ENCODE measurements around the gene PLCH2. TPM values are rescaled to one million over a fixed set of nuclear protein-coding genes. Genes with fewer than 3 reads are reported as not detected.
A peak's percentile ranks its signal among the peaks of the same experiment; 100 is the strongest.

PLCH2 gene
- total RNA-seq, 1 experiment from 2014 or later: 7.2 TPM

- Histone ChIP-seq H3K4me3 (ENCODE audit: low read length) (no peak overlapping the region), H3K79me2 (ENCODE audit: low read length) (no peaks in the 10 kb centered on the region), H3K36me3 (ENCODE audit: low read depth, low read length) (no peaks in the 10 kb centered on the region), H3K27ac (ENCODE audit: low read length) (no peak overlapping the region), H3K9ac (ENCODE audit: low read length) (no peak overlapping the region), H3K4me1 (ENCODE audit: insufficient read depth, low read length) (peaks cover 10% of the 10 kb centered on the region), H3F3A (ENCODE audit: low read length, unreplicated experiment) (no peaks in the 10 kb centered on the region), H3K4me2 (ENCODE audit: low read length) (no peak overlapping the region), H2AFZ (ENCODE audit: low read length) (no peak overlapping the region), H3K9me3 (ENCODE audit: low read length) (no peaks in the 10 kb centered on the region), H3K9me2 (replicated peaks; ENCODE audit: low read length) (no peaks in the 10 kb centered on the region), H3K27me3 (ENCODE audit: low read length) (no peaks in the 10 kb centered on the region), H4K20me1 (ENCODE audit: low read length) (no peaks in the 10 kb centered on the region)
- intact Hi-C loops (cut with micrococcal nuclease): no loop called here
- ChIA-PET CTCF (no interaction called here), POLR2A (ENCODE audit: unreplicated experiment) (no interaction called here)
- DNase-seq (no peak), ATAC-seq (peak; percentile 21)
- TF ChIP-seq CTCF (conservative IDR thresholded peaks at IDR 0.05; ENCODE audit: low read depth, low read length): no peak
- no peak for TF ChIP-seq EZH2phosphoT487 (IDR thresholded peaks at IDR 0.05; ENCODE audit: borderline replicate concordance, low read length)
- no peak for TF ChIP-seq EZH2 (IDR thresholded peaks at IDR 0.05; ENCODE audit: low read length, unreplicated experiment)
- BruUV-seq (replicated peaks): no TSS peak
Measured at GRCh38 chr1:2499986-2500596, 24.0 kb downstream of the PLCH2 start.

GRCh38 chr1:2501041-2501819 lies 25.1 kb downstream of the PLCH2 start:
- no peak for TF ChIP-seq CTCF (conservative IDR thresholded peaks at IDR 0.05; ENCODE audit: low read depth, low read length)
- no peak for TF ChIP-seq EZH2 (IDR thresholded peaks at IDR 0.05; ENCODE audit: low read length, unreplicated experiment)
- TF ChIP-seq EZH2phosphoT487 (IDR thresholded peaks at IDR 0.05; ENCODE audit: borderline replicate concordance, low read length): no peak
- Histone ChIP-seq H3K4me3 (ENCODE audit: low read length) (no peak overlapping the region), H3K27me3 (ENCODE audit: low read length) (no peaks in the 10 kb centered on the region), H3K27ac (ENCODE audit: low read length) (no peak overlapping the region), H3K9me2 (replicated peaks; ENCODE audit: low read length) (no peaks in the 10 kb centered on the region), H3F3A (ENCODE audit: low read length, unreplicated experiment) (no peaks in the 10 kb centered on the region), H3K4me2 (ENCODE audit: low read length) (no peak overlapping the region), H3K36me3 (ENCODE audit: low read depth, low read length) (no peaks in the 10 kb centered on the region), H3K79me2 (ENCODE audit: low read length) (no peaks in the 10 kb centered on the region), H4K20me1 (ENCODE audit: low read length) (no peaks in the 10 kb centered on the region), H3K9me3 (ENCODE audit: low read length) (no peaks in the 10 kb centered on the region), H3K4me1 (ENCODE audit: insufficient read depth, low read length) (peaks cover 10% of the 10 kb centered on the region), H2AFZ (ENCODE audit: low read length) (no peak overlapping the region), H3K9ac (ENCODE audit: low read length) (no peak overlapping the region)
- DNase-seq (no peak), ATAC-seq (no peak)
- ChIA-PET CTCF (no interaction called here), POLR2A (ENCODE audit: unreplicated experiment) (no interaction called here)
- no TSS peak for BruUV-seq (replicated peaks)
- intact Hi-C loops (cut with micrococcal nuclease): no loop called here

DNA sequence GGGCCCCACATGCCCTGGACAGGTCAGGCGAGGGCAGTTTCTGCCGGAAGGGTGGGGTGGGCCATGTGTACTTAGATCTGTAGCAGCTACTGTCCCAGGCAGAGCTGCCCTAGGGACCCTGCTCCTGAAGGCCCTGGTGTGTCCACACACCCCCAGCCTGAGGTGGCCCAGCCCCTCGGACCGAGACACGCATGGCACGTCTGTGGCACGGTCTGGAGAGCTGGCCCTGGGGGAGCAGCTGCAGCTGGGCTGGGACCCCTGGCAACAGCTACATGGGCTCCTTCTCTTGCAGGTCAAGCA lies 25.7 kb downstream of the PLCH2 start:
- Histone ChIP-seq H3K4me1 (ENCODE audit: insufficient read depth, low read length) (peaks cover 10% of the 10 kb centered on the region), H2AFZ (ENCODE audit: low read length) (no peak overlapping the region), H3K9ac (ENCODE audit: low read length) (no peak overlapping the region), H3K4me3 (ENCODE audit: low read length) (no peak overlapping the region), H4K20me1 (ENCODE audit: low read length) (no peaks in the 10 kb centered on the region), H3K79me2 (ENCODE audit: low read length) (no peaks in the 10 kb centered on the region), H3F3A (ENCODE audit: low read length, unreplicated experiment) (no peaks in the 10 kb centered on the region), H3K27ac (ENCODE audit: low read length) (no peak overlapping the region), H3K36me3 (ENCODE audit: low read depth, low read length) (no peaks in the 10 kb centered on the region), H3K9me2 (replicated peaks; ENCODE audit: low read length) (no peaks in the 10 kb centered on the region), H3K9me3 (ENCODE audit: low read length) (no peaks in the 10 kb centered on the region), H3K4me2 (ENCODE audit: low read length) (no peak overlapping the region), H3K27me3 (ENCODE audit: low read length) (no peaks in the 10 kb centered on the region)
- POLR2A ChIA-PET (ENCODE audit: unreplicated experiment): no interaction called here
- DNase-seq (no peak), ATAC-seq (no peak)
- intact Hi-C loops (cut with micrococcal nuclease): no loop called here
- BruUV-seq (replicated peaks): no TSS peak
- CTCF ChIA-PET: no interaction called here
- no peak for TF ChIP-seq EZH2phosphoT487 (IDR thresholded peaks at IDR 0.05; ENCODE audit: borderline replicate concordance, low read length)
- no peak for TF ChIP-seq EZH2 (IDR thresholded peaks at IDR 0.05; ENCODE audit: low read length, unreplicated experiment)
- no peak for TF ChIP-seq CTCF (conservative IDR thresholded peaks at IDR 0.05; ENCODE audit: low read depth, low read length)

All from PC-3 (cell line).